Femur (tissue), 1 donor: ENCODE data around the gene GRM8.
"Not testable (repeated sequence)": the region's sequence is repeated elsewhere in the genome, so short reads cannot be mapped to it uniquely, and the experiment has no call there.

Source experiments
- DNase-seq: peaks from one replicate; pipeline ENCODE4 v3.0.0-alpha.2; 2017

GRM8 gene

DNA sequence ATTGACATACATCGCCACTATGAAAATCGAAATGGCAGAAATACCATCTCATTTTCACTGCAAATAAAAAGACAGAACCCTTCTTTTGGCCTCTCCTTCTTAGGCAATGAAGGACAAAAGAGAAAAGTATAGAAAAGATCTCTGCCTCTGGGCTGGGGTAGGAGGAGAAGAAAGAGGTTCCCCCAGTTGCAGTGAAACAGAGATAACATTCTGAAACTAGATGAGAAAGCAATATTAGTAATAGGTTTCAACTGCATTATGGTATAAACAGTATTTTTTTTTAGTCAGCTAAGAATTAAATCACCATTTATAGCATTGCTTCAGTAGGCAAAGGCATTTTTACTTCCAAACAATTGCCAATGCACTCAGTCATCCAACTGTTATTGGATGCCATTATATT lies 347.5 kb downstream of the GRM8 start:
- not testable (repeated sequence) for DNase-seq

DNA sequence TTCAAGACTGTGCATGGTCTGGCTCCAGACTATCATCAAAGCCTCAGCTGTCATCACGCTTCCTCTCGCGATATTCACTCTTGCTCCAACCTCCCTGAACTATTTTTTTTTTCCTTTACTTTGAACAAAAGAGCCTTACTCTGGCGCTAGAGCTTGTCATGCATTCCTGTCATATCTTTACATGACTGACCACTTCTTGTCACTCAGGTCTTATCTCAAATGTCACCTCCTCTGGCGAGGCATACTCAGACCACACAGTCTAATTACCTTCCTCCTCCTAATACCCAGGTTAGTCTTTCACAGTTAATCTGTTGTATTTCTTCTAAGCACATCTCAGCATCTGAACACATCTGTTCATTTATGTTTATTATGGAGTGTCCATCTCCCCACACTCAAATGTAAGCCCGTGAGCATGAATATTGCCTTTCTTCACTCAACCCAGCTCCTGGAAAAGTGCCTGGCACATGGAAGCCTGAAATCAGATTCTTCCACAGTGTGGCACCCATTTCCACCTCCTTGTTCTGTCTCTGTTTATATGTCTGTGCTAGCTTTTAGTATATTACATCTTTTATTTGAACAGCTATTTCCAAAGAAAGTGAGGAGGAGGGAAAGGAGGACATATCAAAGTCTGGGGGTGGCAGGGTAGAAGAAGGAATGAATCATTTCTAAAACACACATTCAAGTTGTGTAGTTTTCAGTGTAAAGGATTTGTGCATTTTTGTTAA lies 351.5 kb downstream of the GRM8 start:
- not testable (repeated sequence) for DNase-seq

DNA sequence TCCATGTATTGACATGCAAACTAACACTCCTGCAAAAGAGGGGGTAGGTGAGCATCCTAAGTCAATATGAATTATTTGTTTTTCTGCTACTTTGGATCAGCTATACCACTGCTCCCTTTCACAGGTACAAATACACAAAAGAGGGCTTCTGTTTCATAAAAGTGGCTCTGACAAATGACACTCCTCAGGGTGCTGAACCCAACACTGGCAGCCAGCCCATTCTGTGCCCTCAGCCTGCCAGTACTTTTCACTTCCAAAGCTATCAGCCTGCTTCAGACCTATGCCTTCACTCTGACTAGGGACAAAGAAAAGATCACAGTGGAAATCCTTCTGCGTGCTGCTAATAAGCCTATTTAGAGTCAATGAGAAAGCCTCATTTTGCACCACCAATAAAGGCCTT lies 364.8 kb downstream of the GRM8 start:
- not testable (repeated sequence) for DNase-seq

DNA sequence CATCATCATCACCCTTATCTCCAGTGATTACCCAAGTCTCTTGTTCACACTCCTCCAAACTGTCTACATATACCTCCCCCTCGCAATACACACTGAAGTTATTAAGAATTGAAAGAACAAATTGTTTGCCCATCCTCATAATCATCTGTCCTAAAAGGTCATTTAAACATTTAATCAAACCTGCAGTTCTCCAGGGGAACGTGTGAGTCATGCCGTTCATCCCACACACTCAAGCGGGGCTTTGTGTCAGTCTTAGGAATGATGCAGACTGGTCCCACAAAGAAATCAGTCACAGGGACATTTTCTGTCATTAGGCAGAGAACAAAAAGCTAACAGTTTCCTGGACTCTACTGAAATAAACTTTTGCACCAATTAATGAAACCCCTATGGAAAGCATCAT lies 365.2 kb downstream of the GRM8 start:
- DNase-seq = not testable (repeated sequence)

DNA sequence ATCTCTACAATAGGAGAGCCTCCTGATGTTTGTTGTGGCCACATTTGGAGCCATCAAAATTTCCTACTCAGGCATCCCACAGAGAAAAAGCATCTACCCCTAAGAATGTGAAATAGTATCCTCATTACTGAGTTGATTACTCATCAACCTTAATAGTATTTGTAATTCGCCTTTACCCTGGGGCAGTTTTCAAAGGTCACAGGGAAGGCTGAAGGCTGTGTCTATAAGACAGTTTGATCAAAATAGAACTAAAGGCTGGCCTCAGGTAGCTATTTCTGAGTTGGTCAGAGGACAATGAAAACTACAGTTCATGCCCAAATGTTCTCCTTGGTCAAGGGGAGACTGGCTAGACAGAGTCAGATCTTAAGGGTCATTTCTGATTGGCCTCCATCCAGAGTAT lies 370.0 kb downstream of the GRM8 start:
- DNase-seq = not testable (repeated sequence)

DNA sequence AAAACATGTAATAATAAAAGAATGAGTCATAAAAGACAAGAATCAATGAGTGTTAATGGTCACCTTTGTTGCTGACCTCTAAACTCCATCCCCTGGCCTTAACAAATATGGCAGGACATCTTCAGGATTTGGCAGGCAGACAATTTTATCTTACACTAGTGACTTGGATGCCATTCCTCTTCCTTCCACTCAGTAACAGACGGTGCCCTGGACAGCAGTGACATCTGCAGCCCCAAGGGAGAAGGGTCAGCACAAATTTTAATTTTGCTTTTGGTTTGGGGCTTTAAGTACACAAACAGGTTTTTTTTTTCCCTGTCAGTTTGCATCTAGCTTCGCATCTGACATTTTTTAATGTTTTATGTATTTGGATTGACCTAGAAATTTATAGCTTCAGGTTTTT lies 370.8 kb downstream of the GRM8 start:
- not testable (repeated sequence) for DNase-seq

DNA sequence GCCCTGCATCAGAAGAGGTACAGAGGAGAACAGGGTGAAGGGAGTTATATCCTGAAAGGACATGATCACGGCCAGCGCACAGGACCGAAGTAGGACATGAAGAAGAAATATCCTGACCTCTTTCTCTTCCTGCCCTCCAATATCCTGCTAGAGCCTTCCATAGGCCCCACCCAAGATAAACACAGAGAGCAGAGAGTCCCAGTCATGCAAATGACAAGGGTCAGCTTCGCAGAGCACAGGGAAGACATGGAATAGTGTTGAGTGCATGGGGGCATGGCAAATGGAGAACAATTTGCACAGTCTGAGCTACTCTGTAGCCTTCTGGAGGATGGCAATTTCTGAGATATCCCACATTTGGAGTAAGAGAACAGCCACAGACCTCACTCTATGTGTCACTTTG lies 371.4 kb downstream of the GRM8 start:
- no peak for DNase-seq

DNA sequence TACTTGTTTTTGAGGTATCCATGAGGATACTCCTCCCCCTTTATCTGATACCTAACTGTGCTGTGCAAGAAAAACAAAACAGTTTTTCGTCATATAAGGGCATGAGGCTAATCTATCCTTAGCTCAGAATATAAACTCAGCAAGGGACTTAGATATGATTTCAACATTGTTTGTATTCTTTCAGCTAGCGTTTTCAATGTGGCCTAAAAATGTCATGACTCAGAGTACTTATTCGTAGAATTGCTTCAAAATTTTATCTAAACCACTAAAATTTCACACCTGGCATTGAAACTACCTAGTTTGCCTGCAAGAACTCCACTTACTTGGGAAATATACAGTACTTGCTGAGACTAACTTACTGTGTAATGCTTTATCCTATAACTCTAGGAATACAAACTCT lies 376.2 kb downstream of the GRM8 start:
- not testable (repeated sequence) for DNase-seq

DNA sequence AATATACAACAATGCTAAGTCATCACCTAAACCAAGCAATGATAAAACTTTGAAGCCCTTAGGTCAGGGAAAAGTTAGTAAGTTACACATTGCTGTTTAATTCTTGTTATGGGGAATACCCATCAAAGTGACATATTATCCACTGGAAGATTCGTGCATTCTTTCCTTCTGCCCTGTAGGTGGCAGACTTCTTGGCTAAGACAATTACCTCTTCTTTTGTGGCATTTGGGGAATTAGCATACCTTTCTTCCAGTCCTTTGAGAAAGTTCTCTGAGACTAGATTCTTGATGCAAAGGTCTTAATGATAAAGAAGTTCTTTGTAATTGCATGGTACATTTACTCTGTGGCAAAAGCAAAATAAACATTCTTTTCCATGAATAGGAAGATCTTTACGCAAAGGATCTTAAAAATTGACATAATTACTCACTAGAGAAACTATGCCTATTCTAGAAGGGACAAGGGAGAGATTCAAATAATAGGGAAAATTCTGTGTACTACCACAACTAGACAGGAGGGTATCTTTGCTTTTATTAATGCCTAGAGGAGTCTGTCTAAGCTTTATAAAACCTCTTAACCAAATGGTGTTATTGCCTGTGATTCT lies 395.9 kb downstream of the GRM8 start:
- no peak for DNase-seq

DNA sequence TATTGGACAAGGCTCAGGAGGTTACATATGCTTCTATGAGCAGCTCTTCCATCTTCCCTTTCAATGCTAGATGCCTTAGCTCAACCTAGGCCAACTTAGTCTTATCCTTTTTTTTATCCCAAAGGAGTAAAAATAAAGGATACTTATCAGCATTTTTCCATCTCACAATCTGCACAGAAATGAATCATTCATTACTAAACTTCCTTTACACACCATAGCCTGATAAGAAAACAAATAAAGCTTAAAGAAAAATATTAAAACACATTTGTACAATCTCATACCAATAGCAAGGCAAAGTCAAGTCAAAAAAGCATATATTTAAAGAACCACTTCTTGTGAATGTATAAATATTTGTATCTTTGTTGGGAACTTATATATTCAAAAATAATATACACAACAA lies 407.4 kb downstream of the GRM8 start:
- DNase-seq = no peak

DNA sequence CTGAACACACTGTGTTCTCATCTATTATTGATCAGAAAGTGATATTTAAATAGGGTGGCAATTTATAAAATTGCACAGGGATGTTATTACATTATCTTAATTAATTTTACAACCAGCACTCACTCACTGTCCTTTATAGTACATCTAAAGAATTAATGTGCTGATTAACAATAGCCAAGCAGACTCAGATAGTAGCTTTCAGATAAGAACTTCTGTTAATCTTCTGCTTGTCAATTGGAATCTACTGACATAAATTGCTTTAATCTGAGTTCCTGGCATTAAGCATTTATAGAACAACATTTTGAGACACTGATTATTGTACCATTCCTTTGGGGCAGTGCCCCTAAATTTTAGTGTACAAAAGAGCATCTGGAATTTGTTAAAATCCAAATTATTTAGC lies 408.9 kb downstream of the GRM8 start:
- DNase-seq = no peak

DNA sequence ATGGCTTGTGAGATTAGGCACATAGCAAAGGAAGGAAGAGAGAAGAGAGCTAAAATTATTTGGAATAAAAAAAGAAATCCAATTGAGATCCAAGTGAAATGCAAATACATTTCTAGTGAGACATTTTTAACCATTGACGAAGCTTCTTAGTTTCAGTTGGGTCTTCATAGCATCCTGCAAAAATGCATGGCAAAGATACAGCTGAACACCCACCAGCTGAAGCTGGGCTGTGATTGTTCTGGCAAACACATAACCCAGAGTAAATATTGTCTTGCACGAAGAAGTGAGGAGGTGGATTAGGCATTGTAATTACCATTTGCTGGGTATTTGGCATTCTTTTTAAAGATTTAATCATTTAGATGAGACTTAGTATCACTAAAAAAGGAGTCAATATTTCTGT lies 409.4 kb downstream of the GRM8 start:
- DNase-seq = no peak

DNA sequence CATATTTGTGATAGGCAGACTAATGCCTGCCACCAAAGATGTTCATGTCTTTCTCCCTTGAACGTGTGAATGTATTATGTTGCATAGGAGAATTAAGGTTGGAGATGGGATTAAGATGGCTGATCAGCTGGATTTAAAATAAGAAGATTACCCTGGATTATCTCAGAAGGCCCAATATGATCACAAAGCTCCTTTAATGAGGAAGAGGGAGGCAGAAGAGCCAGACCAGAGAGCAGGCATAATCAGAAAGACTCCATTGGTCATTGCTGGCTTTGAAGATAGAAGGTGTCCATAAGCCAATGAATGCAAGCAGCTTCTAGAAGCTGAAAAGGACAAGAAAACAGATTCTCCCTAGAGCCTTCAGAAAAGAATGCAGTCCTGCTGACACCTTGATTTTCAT lies 410.3 kb downstream of the GRM8 start:
- no peak for DNase-seq

DNA sequence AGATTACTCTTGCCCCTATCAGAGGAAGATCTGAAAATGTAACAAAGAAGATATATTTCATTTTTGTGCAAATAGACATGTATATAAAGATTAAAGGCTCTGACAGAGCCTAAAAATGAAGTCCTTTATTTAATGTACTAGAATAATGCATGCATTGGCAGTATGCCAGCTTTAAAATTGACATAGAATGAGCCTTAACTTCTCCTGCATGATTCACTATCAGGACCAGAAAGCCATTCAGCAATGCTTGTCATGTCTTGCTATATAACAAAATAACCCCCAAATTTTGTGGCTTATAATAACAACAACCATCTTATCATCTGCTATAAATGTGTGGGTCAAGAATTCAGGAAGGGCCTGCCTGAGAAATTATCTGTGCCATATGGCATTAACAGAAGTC lies 411.9 kb downstream of the GRM8 start:
- no peak for DNase-seq

DNA sequence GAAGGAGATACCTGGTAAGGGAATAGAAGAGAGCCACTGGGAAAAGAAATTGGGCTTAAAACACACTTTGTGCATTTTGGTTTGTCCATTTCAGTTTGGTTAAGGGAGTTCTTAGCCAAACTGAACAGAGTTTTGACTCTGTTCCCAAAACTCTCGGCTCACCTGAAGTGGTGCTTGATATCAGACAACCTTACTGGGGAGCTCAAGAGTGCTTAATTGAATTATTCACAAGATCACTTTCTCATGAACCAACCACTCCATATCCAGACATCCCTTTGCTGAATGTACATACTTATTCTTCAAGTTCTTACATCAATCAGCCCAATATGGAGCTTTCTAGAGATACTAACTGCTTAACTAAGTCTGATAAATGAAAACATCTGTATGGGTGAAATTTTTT lies 413.1 kb downstream of the GRM8 start:
- DNase-seq = no peak

DNA sequence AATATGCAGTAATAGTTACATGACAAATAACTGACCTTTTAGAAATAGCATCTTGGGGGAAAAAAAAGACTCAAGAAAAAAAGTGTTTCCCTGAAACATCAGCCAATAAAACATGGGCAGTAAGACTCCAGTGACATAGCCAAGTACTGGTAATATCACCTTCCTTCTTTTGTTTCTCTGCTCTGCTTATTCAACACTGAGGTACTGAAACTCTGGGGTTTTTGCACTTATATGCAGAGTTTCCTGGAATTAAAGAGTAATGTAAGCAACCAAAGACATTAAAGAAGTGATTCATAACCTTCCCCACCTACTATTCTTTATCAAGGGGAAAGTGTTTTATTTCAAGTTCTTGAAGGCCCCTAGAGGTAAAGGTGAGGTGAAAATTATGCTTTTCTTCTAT lies 414.5 kb downstream of the GRM8 start:
- no peak for DNase-seq

DNA sequence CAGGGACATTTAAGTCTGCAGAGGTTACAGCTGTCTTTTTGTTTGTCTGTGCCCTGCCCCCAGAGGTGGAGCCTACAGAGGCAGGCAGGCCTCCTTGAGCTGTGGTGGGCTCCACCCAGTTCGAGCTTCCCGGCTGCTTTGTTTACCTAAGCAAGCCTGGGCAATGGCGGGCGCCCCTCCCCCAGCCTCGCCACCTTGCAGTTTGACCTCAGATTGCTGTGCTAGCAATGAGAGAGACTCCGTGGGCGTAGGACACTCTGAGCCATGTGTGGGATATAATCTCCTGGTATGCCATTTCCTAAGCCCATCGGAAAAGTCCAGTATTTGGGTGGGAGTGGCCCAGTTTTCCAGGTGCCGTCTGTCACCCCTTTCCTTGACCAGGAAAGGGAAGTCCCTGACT lies 421.5 kb downstream of the GRM8 start:
- not testable (repeated sequence) for DNase-seq

DNA sequence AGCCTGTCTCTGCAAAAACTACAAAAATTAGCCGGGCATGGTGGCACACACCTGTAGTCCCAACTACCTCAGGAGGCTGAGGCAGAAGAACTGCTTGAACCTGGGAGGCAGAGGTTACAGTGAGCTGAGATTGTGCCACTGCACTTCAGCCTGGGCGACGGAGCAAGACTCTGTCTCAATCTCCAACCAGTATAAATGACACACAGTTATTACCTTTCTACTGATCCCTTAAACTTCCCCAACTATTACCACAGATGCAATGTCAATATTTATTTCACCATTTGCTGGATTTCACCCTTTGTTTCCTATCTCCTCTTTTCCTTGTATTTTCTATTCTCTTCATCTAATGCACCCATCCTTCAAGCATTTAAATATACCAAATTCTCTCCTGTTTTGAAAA lies 431.8 kb downstream of the GRM8 start:
- no peak for DNase-seq

DNA sequence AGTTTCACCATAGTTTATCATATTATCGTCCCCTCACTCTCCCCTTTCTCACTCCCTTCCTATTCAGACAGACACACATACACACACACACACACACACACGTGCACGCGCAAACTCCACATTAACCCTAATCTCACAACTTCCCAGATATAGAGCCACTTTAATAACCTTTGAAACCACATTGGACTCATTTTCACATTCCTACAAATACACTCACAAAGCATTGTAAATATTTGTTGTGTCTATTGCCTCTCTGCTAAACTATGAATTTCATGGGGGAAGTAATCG lies 433.6 kb downstream of the GRM8 start:
- no peak for DNase-seq

DNA sequence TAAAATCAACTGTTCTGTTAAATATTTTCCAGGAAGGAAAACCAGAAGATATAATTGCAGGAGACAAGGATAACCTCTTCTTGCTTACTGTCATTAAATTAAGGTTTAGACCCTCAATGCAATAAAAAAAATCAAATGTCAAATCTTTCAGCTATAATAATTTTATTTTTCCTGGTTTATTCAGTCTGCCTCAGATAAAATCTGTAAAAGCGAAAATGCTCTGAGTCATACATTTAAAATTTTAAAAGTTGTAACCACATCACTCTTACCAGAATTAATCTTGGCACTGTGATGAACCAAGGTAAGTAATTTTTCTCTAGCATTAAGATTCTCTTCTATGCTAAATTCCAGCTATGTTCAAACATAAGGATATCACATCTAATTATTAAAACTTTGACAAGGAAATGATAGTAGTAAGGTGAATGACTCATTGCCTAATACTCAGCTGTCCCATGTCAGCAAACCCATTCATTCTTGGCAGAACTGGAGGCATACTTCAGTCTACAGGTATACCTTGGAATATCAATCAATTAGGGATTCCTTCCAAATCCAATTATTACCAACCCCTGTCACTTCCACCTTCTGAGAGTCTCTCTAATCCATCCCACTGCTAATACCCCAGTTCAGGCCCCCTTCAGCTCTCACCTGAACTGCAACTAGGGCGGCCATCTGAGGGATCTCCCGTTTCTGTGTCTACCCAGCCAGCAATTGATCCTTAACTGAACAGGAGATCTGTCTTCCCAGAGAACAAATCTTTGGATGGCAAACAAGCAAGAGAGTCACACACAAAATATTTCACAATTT lies 434.1 kb downstream of the GRM8 start:
- DNase-seq = no peak

DNA sequence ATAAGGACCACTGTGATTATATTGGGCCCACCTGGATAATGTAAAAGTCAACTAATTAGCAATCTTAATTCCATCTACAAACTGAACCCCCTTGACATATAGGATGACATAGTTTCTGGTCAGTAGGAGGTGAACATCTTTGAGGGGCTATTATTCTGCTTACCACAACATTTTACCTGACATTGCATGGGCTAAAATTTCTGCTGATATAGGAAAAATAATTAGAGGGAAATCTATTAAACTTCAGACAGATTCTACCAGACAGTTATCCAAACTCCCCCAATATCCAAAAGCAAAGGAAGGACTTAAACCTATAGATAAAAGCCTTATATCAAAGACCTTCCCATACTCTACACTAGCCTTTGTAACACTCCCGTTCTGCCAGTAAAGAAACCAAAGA lies 443.6 kb downstream of the GRM8 start:
- no peak for DNase-seq

DNA sequence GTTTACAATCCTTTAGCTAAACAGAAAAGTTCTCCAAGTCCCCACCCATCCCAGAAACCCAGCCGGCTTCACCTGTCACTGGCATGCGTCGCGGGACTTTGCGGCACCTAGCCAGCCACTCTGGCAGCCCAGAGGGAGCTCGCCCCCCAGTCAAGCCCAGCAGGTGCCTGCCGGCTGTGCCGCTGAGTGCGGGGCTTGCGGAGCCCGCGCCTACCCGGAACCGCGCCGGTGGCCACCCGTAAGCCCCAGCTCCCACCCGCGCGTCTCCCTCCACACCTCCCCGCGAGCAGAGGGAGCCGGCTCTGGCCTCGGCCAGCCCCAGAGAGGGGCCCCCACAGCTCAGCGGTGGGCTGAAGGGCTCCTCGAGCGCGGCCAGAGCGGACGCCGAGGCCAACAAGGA lies 446.1 kb downstream of the GRM8 start:
- no peak for DNase-seq

DNA sequence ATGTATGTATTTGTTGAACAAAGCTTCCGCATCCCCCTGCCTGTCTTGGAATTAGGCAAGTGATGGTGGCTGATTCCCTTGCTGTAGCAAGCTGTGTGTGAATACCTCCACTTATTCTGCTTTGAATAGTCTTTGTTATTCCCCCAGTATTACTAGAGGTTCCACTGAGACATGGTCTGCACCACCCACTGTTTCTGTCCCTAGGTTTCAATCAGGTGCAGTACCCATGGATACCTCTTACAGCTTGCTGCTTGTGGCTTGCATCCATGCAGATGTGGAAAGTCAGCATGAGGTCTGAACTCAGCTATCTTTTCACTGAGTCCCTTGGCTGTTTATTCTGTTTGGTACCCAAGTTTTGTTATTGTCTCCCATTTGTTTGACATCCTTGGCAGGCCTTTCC lies 447.4 kb downstream of the GRM8 start:
- no peak for DNase-seq

DNA sequence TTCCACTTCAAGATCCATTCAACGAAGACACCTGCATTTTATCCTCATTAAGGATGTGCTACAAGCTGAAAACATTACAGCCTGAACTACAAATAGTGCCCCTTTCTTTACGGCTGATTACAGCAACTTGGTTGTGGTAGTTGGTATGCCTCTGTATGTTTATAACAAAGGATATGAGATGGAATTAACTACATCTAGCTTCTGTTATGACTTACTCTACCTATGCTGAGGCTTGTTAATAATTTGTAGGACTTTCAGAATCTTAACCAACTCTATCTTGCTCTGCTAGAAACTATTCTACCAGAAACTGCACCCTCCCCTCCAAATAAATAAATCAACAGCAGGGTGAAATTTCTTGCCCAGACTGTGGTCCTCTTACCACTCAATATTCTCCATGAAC lies 448.1 kb downstream of the GRM8 start:
- no peak for DNase-seq
